ENCODE data around the gene SLC17A8.

- TF ChIP-seq CTCF (IDR thresholded peaks at IDR 0.05) (no peak), ZFX (IDR thresholded peaks at IDR 0.05; ENCODE audit: borderline replicate concordance) (no peak)
Measured at GRCh38 chr12:100401660-100402059, 44.8 kb downstream of the SLC17A8 start.
